GM19025 (cell line): ENCODE data around the gene IRGQ.
A peak's percentile ranks its signal among the peaks of the same experiment; 100 is the strongest.
"Not testable (repeated sequence)": the region's sequence is repeated elsewhere in the genome, so short reads cannot be mapped to it uniquely, and the experiment has no call there.

Experiments
- ATAC-seq: cut with Tn5 transposase; IDR thresholded peaks from one replicate; pipeline ENCODE4 v1.9.1; 2021; ENCODE audit warnings: mild to moderate bottlenecking, low read depth, moderate library complexity; ENCODE audit not compliant: unreplicated experiment

The IRGQ gene

GRCh38 chr19:43625918-43626579 is 30.1 kb upstream of the IRGQ start:
- no peak for ATAC-seq

DNA sequence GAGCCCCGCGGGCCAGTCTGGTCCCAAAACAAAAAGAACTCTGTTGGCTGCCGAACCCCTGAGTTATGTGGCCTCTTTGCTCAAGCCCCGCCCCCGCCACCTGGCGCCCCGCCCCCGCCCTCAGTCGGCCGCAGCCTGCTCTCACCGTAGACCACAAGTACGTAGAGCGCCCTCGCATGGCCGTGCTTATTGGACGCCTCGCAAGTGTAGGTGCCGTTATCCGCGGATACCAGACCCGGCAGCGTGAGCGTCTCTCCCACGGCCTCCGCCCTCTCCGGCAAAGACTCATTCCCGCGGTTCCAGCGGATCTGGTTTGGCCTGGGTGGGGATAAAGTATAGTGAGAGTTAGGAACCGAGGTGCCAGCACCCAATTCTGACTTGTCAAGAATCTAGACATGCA is 29.0 kb upstream of the IRGQ start:
- no peak for ATAC-seq

GRCh38 chr19:43623889-43624670 is 28.1 kb upstream of the IRGQ start:
- no peak for ATAC-seq

GRCh38 chr19:43622956-43623355 is 27.0 kb upstream of the IRGQ start:
- ATAC-seq = no peak

DNA sequence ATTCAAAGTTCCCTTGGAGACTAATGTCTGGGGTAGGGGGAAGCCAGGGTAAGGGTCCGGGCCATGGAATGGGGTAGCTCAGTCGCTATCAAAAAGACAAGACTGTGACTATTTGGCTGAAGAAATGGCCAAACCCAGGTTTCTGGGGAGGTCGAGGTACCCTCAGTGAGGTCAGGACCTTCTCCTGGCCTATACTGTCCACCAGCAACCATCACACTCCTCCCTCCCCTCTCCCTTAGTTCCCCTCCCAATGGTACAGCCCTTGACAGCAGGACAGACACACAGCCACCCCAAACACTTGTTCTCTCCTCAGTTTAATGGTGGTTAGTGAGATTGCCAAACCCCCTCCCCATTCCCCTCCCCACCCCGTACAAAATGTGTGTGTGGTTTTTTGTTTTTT is 26.1 kb upstream of the IRGQ start:
- ATAC-seq = no peak

- no peak for ATAC-seq
Observed at GRCh38 chr19:43620061-43621001, 24.4 kb upstream of the IRGQ start.

DNA sequence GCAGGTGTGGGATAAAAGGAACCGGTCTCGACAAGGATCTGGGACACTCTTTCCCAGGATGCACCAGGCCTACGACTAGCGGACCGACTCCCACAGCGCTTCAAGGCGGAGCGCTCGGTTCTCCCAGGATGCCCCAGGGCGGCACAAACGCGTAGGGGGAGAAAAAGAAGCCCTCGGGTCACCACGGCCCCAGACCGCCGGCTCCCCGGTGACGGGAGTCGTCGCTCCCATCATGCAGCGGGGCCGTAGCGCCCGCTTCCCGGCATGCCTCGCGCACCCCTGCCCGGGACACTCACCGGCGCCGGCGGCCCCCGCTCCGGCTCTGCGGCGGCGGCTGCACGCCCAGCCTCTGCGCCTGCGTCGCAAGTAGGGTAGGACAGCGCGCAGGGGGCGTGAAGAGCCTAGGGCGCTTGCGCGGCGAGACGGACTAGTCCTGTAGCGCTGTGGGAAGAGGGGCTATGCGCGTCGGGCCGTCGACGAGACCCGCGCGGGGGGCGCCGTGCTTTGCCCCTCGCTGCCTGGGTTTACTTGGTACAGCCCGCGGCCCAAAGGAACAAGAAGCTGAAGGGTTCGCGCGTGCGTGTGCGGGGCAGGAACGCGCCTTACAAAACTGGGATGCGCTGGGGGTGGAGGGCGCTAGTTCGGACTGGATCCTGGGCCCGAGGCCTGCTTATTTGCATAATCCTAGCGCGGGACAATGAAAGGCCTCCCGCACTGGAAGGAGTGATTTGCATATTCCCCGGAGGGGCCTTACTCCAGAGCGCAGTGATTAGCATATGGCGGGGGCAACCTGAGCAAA is 23.5 kb upstream of the IRGQ start, which contains the start of gene ZNF428:
Gene ZNF428 (minus strand): TSS at position 368 of the 799 bp plus-strand sequence. CDS start 5,325 bp downstream, outside the sequence.
- peak; percentile 87 for ATAC-seq

- no peak for ATAC-seq
Observed at GRCh38 chr19:43618921-43619261, 23.0 kb upstream of the IRGQ start.

GRCh38 chr19:43616954-43617353 is 21.0 kb upstream of the IRGQ start:
- no peak for ATAC-seq

DNA sequence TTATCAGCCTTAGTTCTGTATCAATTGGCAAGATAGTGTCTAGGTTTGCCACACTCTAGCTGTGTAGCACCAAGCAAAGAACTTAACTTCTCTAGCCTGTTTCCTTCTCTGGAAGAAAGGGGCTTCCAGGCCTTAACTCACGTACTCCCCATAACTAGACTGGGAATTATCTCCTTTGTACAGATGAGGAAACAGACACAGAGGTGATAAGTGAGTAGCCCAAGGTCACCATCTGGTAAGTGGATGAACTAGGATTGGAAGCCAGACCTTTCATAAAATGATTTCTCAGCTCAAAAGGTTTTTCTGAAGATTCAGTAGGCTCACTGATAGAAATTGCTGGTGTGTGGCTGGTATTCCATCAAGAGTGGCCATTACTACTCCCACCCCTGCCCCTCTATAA is 20.4 kb upstream of the IRGQ start:
- ATAC-seq = no peak

- no peak for ATAC-seq
Observed at GRCh38 chr19:43612374-43612773, 16.4 kb upstream of the IRGQ start.

GRCh38 chr19:43611788-43612187 is 15.9 kb upstream of the IRGQ start, which contains the start of gene SRRM5:
TSS of gene SRRM5 (plus strand) at chr19:43612088. CDS start at chr19:43612122, 34 bp downstream.
- no peak for ATAC-seq

DNA sequence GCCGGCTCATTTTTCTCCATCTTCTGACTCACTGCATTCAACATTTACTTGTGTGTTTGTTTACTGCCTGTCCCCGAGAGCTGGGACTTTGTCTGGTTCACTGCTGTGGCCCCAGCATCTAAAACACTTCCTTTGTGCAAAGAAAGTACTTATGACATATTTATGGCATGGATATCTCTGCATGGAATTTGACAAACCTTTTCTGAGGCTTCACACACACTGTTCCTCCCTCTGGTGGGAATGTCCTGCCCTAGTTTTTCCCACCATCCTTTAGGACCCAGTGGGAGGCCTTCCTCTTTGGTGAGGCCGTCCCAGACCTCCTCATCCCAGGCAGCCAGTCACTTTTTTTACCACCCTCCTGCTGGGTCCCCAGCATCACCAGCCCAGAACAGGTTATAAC is 14.6 kb upstream of the IRGQ start:
- no peak for ATAC-seq

DNA sequence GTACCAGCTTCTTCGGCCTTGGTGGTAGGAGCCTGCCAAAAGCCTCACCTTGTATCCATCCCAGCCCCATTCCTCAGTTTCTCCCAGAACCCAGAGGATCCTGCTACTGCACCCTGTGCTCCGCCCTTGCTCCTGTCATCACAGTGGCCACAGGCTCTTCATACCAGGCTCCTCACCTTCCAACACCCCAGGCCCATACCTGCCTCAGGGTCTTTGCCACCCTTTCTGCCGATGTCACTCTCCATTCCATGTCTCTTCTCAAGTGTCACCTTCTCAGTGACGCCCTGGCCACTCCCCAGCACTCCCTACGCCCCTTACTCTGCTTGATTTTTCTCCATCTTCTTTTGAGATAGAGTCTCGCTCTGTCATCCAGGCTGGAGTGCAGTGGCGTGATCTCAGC is 13.9 kb upstream of the IRGQ start:
- no peak for ATAC-seq

DNA sequence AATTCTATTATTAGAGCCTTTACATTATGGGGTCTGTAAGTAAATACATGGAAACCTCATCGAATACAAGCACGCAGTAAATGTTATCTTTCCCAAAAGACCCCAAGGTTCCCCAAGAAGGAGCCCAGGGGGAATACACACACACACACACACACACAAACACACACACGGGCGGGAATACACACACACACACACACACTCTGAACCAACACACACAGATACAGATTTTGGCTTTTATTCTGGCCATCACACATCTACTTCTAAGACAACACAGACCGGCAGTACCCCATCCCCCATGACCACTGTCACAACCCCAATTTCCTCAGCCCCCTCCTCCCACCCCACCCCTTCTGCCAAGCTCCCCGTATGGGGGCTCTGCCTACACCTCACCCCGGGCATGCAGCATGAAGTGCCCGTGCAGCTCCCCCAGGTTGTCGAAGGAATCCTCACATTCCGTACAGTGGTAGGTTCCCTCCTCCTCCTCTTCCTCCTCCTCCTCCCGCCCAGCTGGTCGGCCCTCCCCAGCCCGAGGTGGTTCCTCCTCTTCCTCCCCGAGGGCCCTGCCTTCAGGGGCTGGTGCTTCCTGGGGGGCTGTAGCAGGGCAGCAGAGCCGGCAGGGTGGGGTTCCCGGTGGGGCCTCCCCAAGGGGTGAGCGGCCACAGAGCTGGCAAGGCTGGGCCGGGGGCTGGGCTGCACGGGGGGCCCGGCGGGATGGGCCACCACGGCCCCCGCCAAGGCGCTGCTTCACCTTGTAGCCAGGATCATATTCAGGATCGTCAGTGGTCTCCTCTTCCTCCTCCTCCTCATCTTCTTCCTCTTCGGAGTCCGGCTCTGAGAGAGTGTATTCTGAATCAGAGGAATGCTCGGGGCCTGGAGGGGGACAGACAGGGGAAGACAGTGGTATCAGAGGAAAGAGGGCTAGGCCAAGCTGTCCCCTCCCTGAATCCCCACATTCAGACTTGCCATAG is 11.6 kb upstream of the IRGQ start:
- ATAC-seq = no peak

DNA sequence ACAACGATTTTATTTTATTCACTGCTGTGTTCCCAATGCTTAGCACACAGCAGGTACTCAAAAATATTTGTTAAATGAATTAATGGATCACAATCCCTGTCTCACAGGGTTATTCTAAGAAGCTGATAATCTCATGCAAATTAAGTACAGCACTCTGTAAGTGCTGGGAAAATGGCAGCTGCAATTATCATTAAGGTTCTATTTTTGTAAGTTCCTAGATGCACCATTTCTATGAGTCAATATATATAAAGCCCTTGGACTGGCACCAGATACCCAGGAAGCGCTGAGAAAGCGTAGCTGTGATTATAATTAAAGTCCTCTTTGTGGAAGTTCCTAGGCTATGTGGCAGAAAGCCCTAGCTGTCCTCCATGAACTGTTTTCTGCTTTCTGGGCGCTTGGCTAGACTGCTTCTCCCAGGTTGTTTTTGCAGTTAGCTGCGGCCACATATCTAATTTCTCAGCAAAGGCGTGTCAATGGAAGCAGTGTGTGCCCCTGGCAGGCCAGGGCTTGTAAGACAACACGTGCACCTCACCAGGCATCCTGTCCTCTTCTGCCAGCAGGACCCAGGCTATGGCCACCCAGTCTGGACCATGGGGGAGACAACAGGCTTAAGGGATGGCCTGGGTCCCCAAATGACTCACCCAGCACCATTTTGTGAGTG is 10.8 kb upstream of the IRGQ start:
- no peak for ATAC-seq

DNA sequence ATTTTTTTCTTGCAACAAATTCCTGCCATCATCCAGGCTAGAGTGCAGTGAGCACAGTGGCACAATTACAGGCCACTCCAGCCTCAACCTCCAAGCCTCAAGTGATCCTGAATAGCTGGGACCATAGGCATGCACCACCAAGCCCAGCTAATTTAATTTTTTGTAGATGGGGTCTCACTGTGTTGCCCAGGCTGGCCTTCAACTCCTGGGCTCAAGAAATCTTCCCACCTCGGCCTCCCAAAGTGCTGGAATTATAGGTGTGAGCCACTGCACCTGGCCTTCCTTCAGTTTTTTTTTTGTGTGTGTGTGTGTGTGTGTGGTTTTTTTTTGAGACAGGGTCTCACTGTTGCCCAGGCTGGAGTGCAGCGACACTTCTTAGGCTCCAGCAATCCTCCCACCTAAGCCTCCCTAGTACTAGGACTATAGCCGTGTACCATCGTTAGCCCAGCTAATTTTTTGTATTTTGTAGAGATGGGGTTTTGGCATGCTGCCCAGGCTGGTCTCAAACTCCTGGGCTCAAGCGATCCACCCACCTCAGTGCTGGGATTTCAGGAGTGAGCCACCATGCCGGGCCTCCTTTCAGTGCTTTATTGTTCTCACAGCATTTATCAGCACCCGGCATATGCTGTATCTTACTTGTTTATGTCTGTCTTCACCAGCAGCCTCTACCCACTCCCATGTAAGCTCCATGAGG is 10.1 kb upstream of the IRGQ start:
- no peak for ATAC-seq

- ATAC-seq = not testable (repeated sequence)
Observed at GRCh38 chr19:43600326-43600725, 4.4 kb upstream of the IRGQ start.
